Sigmoid colon (tissue), 3 donors: ENCODE measurements around the gene C3orf38.

Source experiments
- CTCF ChIP-seq, 4 experiments: fragments of 450-650 bp in 3 of 4; fragments of 200-600 bp in 1 of 4; IDR thresholded peaks; one replicate each; pipeline ENCODE4 v1.5.1; 2016 to 2019; ENCODE audit warnings: antibody characterized with exemption in 4 of 4, mild to moderate bottlenecking in 3 of 4, moderate library complexity in 2 of 4
- POLR2A ChIP-seq, 2 donors: fragments of 450-650 bp; IDR thresholded peaks; one replicate each; pipeline ENCODE4 v1.6.1; 2016; ENCODE audit warnings: antibody characterized with exemption in 2 of 2, mild to moderate bottlenecking in 2 of 2, moderate library complexity in 2 of 2

- TF ChIP-seq POLR2A (IDR thresholded peaks at IDR 0.05) (no peak), CTCF (IDR thresholded peaks at IDR 0.05) (no peak)
Measured at GRCh38 chr3:88117683-88118082, 32.1 kb upstream of the C3orf38 start.
